GM12878 (cell line): ENCODE data around the gene ACAD11. TPM values are rescaled to one million over a fixed set of nuclear protein-coding genes. Genes with fewer than 3 reads are reported as not detected.

Experiments
- ATAC-seq: fragments of 200-7000 bp; cut with Tn5 transposase; 3 replicates; pipeline ENCODE4 v1.9.1; 2020; ENCODE audit warnings: mild to moderate bottlenecking, moderate library complexity
- BruUV-seq: library from RNA; stranded (reverse); fragments of 400-500 nt; replicated peaks from 2 replicates; lab custom pipeline; 2021; lab: Mats Ljungman, UMichigan
- CTCF ChIA-PET: fragments of 300-600 bp; sonication (Branson Sonifier 250); formaldehyde crosslinking; extraction: SDS; loops from one replicate; lab custom pipeline; 2021; ENCODE audit warnings: inconsistent platforms; lab: Yijun Ruan, JAX
- POLR2A ChIA-PET: fragments of 350-600 bp; formaldehyde crosslinking; extraction: SDS; loops from one replicate; lab custom pipeline; 2021; ENCODE audit warnings: inconsistent platforms; lab: Charles Lee
- RAD21 ChIA-PET: fragments of 300-600 bp; sonication (Branson Sonifier 250); formaldehyde crosslinking; loops from one replicate; lab custom pipeline; 2023; ENCODE audit warnings: antibody characterized with exemption; ENCODE audit not compliant: unreplicated experiment; lab: Charles Lee
- SMC1A ChIA-PET: fragments of 300-600 bp; sonication (Branson Sonifier 250); formaldehyde crosslinking; loops from one replicate; lab custom pipeline; 2023; ENCODE audit not compliant: unreplicated experiment, uncharacterized antibody; lab: Charles Lee
- DNase-seq: peaks from one replicate; pipeline ENCODE4 v3.0.0-alpha.2; 2011; ENCODE audit warnings: low read depth, low spot score
- FAIRE-seq: peaks from 3 replicates; lab custom pipeline; 2011; peaks lifted over from hg19 to GRCh38; lab: Jason Lieb, UNC
- H2AFZ ChIP-seq: 2 replicates; pipeline ENCODE4 v1.6.0; 2011; ENCODE audit warnings: low read depth, low read length, control low read depth; ENCODE audit not compliant: control insufficient read depth
- H3K27ac ChIP-seq: 2 replicates; pipeline ENCODE4 v1.5.1; 2011; ENCODE audit warnings: control low read depth; ENCODE audit not compliant: control insufficient read depth, insufficient read depth
- H3K27me3 ChIP-seq, 2 experiments: replicated peaks in 1 of 2; 2 replicates each; pipeline versions ENCODE4 v1.6.0 to v1.6.1; 2011; ENCODE audit warnings: low read length in 1 of 2; ENCODE audit not compliant: control insufficient read depth in 2 of 2, insufficient read depth in 2 of 2
- H3K36me3 ChIP-seq, 2 experiments: 2 replicates each; pipeline ENCODE4 v1.5.1; 2011; ENCODE audit warnings: low read length in 1 of 2; ENCODE audit not compliant: control insufficient read depth in 2 of 2, insufficient read depth in 2 of 2
- H3K4me1 ChIP-seq: 2 replicates; pipeline ENCODE4 v1.6.1; 2011; ENCODE audit warnings: mild to moderate bottlenecking, low read length, moderate library complexity, mixed read lengths; ENCODE audit not compliant: control insufficient read depth, insufficient read depth
- H3K4me2 ChIP-seq: 2 replicates; pipeline ENCODE4 v1.6.0; 2011; ENCODE audit warnings: control low read depth; ENCODE audit not compliant: control insufficient read depth, insufficient read depth
- H3K4me3 ChIP-seq: fragments of 200-600 bp; sonication (generic); 2 replicates; pipeline ENCODE4 v1.5.1; 2016
- H3K79me2 ChIP-seq: 2 replicates; pipeline ENCODE4 v1.6.0; 2011; ENCODE audit warnings: low read length; ENCODE audit not compliant: control insufficient read depth, insufficient read depth
- H3K9ac ChIP-seq: 2 replicates; pipeline ENCODE4 v1.8.0; 2011; ENCODE audit warnings: low read length, control low read depth, mixed read lengths; ENCODE audit not compliant: control insufficient read depth, insufficient read depth
- H3K9me3 ChIP-seq: replicated peaks from 3 replicates; pipeline ENCODE4 v1.5.1; 2011; ENCODE audit warnings: mild to moderate bottlenecking, low read length; ENCODE audit not compliant: control insufficient read depth, insufficient read depth
- H4K20me1 ChIP-seq: 2 replicates; pipeline ENCODE4 v1.6.0; 2011; ENCODE audit not compliant: control insufficient read depth, insufficient read depth
- HSF1 ChIP-seq: fragments of 150-350 bp; IDR thresholded peaks from 2 replicates; pipeline ENCODE4 v1.6.1; 2014; ENCODE audit warnings: mild to moderate bottlenecking, low read depth, low read length
- KLF5 ChIP-seq: fragments of 450-650 bp; IDR thresholded peaks from 2 replicates; pipeline ENCODE4 v1.6.1; 2014; ENCODE audit warnings: mild to moderate bottlenecking; ENCODE audit not compliant: partially characterized antibody
- NFYB ChIP-seq: IDR thresholded peaks from 2 replicates; pipeline ENCODE4 v1.6.1; 2011; ENCODE audit warnings: low read depth, mild to moderate bottlenecking, low read length, improper control_type of control experiment, moderate library complexity; ENCODE audit not compliant: insufficient read depth
- POLR2A ChIP-seq: IDR thresholded peaks from 2 replicates; pipeline ENCODE4 v1.6.1; 2011; ENCODE audit warnings: low read depth, mild to moderate bottlenecking, low read length
- TARDBP ChIP-seq: IDR thresholded peaks from 2 replicates; pipeline ENCODE4 v1.6.1; 2016; ENCODE audit warnings: borderline replicate concordance
- WGBS: methylation state at CpG from one replicate; pipeline ENCODE4 v1.1.6; 2016; ENCODE audit warnings: low lambda C conversion rate; ENCODE audit not compliant: insufficient replicate concordance, insufficient coverage; ENCODE audit errors: missing lambda C conversion rate; 5-methylcytosine and 5-hydroxymethylcytosine counted together
- in situ Hi-C: fragments of 300-500 bp; cut with MboI; formaldehyde crosslinking; loops from 9 replicates; pipeline ENCODE4 v1.14.3; 2018; ENCODE audit warnings: mixed read lengths
- intact Hi-C: fragments of 100-400 bp; cut with micrococcal nuclease; formaldehyde crosslinking; loops from one replicate; pipeline ENCODE4 v1.14.2; 2022; ENCODE audit not compliant: unreplicated experiment
- polyA plus RNA-seq, 11 experiments: library from polyadenylated mRNA; depleted of rRNA in 4 of 11; unstranded in 6 of 11; stranded (reverse) in 5 of 11; fragments of >200 nt; fragmentation: Nextera tagmentation in 4 of 11; fragmentation: Illumina TruSeq in 1 of 11; extraction: Ambion mirVana in 4 of 11; extraction: Trizol in 1 of 11; gene quantifications; 1 replicate in 1 of 11; 2 replicates in 10 of 11; pipeline versions ENCODE4 v1.2.1 to v1.2.3, GENCODE V29; 2011 to 2016; ENCODE audit warnings: inconsistent platforms in 2 of 11, missing spikeins in 2 of 11, low read depth in 1 of 11
- total RNA-seq, 4 experiments: library from RNA; depleted of rRNA in 3 of 4; stranded (reverse); fragments of >200 nt in 3 of 4; fragmentation: Illumina TruSeq in 1 of 4; extraction: Trizol in 1 of 4; gene quantifications; 2 replicates each; pipeline versions ENCODE4 v1.2.1 to v1.2.3, GENCODE V29; 2013 to 2021

Gene ACAD11
- total and polyA plus RNA-seq, 10 of the 15 experiments (the other 5 are each of a cell fraction or from before 2014, with no cell fraction given) = 2.4 to 15.9 (median 10.4) TPM

GRCh38 chr3:132555306-132556035 is 104.1 kb downstream of the ACAD11 start:
- whole genome bisulfite sequencing = 89% methylated on average over 5 of the region's 5 CpGs

GRCh38 chr3:132554437-132554836 is 105.2 kb downstream of the ACAD11 start:
- DNase-seq = no peak
- no peak for TF ChIP-seq HSF1
- no peak for TF ChIP-seq TARDBP
- no peak for TF ChIP-seq NFYB
- TF ChIP-seq POLR2A = no peak
- Histone ChIP-seq H3K4me3 (no peak overlapping the region), H3K9me3 (no peaks in the 10 kb centered on the region), H3K27me3 (no peaks in the 10 kb centered on the region), H2AFZ (no peak overlapping the region), H3K4me1 (peaks cover 15% of the 10 kb centered on the region), H4K20me1 (no peaks in the 10 kb centered on the region), H3K4me2 (no peak overlapping the region), H3K9ac (no peak overlapping the region), H3K27ac (no peak overlapping the region), H3K79me2 (no peaks in the 10 kb centered on the region), H3K36me3 (no peaks in the 10 kb centered on the region)
- BruUV-seq = no TSS peak
- RAD21 ChIA-PET = no interaction called here
- 94% methylated on average over 8 of the region's 8 CpGs for WGBS
- in situ Hi-C loops (no loop called here), intact Hi-C loops (no loop called here)
- CTCF ChIA-PET = no interaction called here
- no peak for FAIRE-seq
- SMC1A ChIA-PET = no interaction called here
- no peak for ATAC-seq
- POLR2A ChIA-PET = no interaction called here

More at GRCh38 chr3:132555306-132556035, 104.1 kb downstream of the ACAD11 start:
- no peak for DNase-seq
- in situ Hi-C loops (no loop called here), intact Hi-C loops (no loop called here)
- Histone ChIP-seq H3K9me3 (no peaks in the 10 kb centered on the region), H3K27me3 (no peaks in the 10 kb centered on the region), H2AFZ (no peak overlapping the region), H3K9ac (no peak overlapping the region), H4K20me1 (no peaks in the 10 kb centered on the region), H3K4me1 (peaks cover 5% of the 10 kb centered on the region), H3K27ac (no peak overlapping the region)
- FAIRE-seq = no peak
- POLR2A ChIA-PET = no interaction called here
- TF ChIP-seq KLF5 = no peak
- TF ChIP-seq, all 136 proteins: peak for 0
- Histone ChIP-seq H3K36me3 (no peaks in the 10 kb centered on the region), H3K4me2 (no peak overlapping the region), H3K4me3 (no peak overlapping the region), H3K79me2 (no peaks in the 10 kb centered on the region)
- CTCF ChIA-PET = interaction anchor here (1.2 kb wide), 1 partner anchor 20 kb away, joined by 3 read pairs; no protein-coding TSS in a partner anchor
- SMC1A ChIA-PET = no interaction called here
- no TSS peak for BruUV-seq
- RAD21 ChIA-PET = no interaction called here
- no peak for ATAC-seq
